NB4 (cell line): Measurements from ENCODE around the gene SCAF8.

Source experiments
- DNase-seq: peaks from one replicate; pipeline ENCODE4 v3.0.0; 2010; ENCODE audit warnings: low read depth
- H3K4me3 ChIP-seq: one replicate; pipeline ENCODE4 v1.5.1; 2011; ENCODE audit warnings: mild to moderate bottlenecking, low read depth, low read length, moderate library complexity
- MAX ChIP-seq: IDR thresholded peaks from 2 replicates; pipeline ENCODE4 v1.6.1; 2011; ENCODE audit warnings: low read depth, low read length
- MYC ChIP-seq: IDR thresholded peaks from 2 replicates; pipeline ENCODE4 v1.6.1; 2011; ENCODE audit warnings: low read depth, low read length
- POLR2A ChIP-seq: IDR thresholded peaks from 2 replicates; pipeline ENCODE4 v1.6.1; 2011; ENCODE audit warnings: mild to moderate bottlenecking; ENCODE audit not compliant: insufficient read length; ENCODE audit errors: extremely low read depth
- TF ChIP-seq, protein P1 (sequence below): IDR thresholded peaks from one replicate; pipeline ENCODE4 v1.5.1; 2012; ENCODE audit warnings: low read depth, low read length

Gene SCAF8

DNA sequence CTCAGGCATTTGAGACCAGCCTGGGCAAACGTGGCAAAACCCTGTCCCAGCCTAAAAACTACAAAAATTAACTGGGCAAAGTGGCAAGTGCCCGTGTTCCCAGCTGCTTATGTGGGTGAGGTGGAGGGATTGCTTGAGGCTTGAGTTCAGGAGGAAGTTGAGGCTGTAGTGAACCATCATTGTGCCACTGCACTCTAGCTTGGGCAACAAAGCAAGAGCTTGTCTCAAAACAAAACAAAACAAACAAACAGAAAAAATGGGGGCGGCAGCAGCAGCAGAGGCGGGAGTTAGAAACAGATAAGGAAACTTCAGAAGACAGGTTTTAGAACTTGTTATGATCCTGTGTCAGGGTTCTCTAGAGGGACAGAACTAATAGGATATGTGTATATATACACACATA, 49.0 kb downstream of the SCAF8 start:
- no peak for DNase-seq

GRCh38 chr6:154783229-154783628, 50.0 kb downstream of the SCAF8 start:
- TF ChIP-seq MYC (no peak), POLR2A (no peak), MAX (no peak)
- TF ChIP-seq, protein P1, sequence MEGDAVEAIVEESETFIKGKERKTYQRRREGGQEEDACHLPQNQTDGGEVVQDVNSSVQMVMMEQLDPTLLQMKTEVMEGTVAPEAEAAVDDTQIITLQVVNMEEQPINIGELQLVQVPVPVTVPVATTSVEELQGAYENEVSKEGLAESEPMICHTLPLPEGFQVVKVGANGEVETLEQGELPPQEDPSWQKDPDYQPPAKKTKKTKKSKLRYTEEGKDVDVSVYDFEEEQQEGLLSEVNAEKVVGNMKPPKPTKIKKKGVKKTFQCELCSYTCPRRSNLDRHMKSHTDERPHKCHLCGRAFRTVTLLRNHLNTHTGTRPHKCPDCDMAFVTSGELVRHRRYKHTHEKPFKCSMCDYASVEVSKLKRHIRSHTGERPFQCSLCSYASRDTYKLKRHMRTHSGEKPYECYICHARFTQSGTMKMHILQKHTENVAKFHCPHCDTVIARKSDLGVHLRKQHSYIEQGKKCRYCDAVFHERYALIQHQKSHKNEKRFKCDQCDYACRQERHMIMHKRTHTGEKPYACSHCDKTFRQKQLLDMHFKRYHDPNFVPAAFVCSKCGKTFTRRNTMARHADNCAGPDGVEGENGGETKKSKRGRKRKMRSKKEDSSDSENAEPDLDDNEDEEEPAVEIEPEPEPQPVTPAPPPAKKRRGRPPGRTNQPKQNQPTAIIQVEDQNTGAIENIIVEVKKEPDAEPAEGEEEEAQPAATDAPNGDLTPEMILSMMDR: no peak
- no peak for DNase-seq
- no peak overlapping the region for H3K4me3 ChIP-seq

More for the DNA sequence above, 49.0 kb downstream of the SCAF8 start:
- TF ChIP-seq MAX: no peak
- no peak for TF ChIP-seq MYC
- TF ChIP-seq, protein P1: no peak
- no peak for TF ChIP-seq POLR2A
- H3K4me3 ChIP-seq: no peak overlapping the region

GRCh38 chr6:154785075-154785474, 51.9 kb downstream of the SCAF8 start:
- TF ChIP-seq POLR2A (no peak), MYC (no peak), MAX (no peak)
- TF ChIP-seq, protein P1: no peak
- DNase-seq: no peak
- no peak overlapping the region for H3K4me3 ChIP-seq

DNA sequence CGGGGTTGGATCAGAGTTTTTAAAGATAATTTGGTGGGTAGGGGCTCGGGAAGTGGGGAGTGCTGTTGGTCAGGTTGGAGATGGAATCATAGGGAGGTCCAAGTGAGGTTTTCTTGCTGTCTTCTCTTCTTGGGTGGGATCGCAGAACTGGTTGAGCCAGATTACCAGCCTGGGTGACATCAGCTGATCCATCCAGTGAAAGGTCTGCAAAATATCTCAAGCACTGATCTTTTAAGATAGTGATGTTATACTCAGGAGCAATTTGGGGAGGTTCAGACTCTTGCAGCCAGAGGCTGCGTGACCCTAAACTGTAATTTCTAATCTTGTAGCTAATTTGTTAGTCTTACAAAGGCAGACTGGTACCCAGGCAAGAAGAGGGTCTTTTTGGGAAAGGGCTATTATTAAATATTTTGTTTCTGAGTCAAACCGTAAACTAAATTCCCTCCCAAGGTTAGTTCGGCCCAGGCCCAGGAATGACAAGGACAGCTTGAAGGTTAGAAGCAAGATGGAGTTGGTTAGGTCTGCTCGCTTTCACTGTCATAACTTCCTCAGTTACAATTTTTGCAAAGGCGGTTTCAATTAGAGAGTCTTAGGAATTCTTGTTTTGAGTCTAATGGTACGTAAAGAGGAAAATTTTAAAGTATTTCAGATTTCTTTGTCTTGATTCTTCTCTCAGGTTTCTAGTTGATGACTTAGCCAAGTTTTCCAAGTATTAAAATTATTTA, 53.1 kb downstream of the SCAF8 start:
- TF ChIP-seq MYC (no peak), MAX (no peak), POLR2A (no peak)
- TF ChIP-seq, protein P1: no peak
- DNase-seq: no peak
- H3K4me3 ChIP-seq: no peak overlapping the region

DNA sequence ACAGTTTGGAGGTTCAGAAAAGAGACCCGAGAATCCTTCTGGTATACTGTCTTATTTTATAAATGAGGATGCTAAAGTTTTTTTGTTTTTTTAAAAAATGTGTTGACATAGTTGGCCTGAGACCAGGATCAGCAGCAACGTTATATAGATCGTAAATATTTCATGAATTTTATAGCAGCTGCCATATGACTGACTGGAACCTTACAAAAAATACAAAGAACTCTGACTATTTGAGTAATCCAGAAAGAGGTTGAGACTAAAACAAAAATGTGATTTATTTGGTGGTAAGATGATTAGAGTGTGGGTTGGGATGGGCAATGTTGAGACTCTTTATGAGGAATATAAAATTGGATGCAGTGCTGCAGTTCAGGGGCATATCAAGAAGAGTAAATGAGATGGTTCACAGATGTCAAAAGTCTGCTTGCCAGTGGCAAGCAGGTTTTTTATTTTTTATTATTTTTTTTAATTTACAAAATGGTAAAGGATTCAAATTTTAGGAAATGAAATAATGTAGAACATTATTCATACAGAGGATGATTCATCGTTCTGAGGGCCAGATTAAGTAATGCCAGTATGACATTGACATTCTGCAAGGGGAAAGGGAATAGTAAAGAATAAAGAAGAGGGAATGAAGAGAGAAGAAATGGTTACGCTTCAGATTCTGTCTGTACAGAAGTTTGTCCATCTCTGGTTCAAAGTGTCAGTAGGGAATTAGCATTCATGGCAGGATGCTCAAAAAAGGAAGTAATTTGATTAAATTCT, 58.5 kb downstream of the SCAF8 start:
- no peak overlapping the region for H3K4me3 ChIP-seq
- TF ChIP-seq MYC: no peak
- no peak for TF ChIP-seq POLR2A
- TF ChIP-seq, protein P1: no peak
- TF ChIP-seq MAX: no peak
- DNase-seq: no peak
